BE2C (cell line): ENCODE results near the gene AGAP1.

Source experiments
- DNase-seq: peaks from one replicate; pipeline ENCODE4 v3.0.0-alpha.2; 2020
- H3K27me3 ChIP-seq: fragments of 250-450 bp; sonication (Bioruptor Pico); 2 replicates; pipeline ENCODE4 v1.5.1; 2020; ENCODE audit warnings: mild to moderate bottlenecking
- H3K36me3 ChIP-seq: fragments of 250-450 bp; sonication (Bioruptor Pico); 2 replicates; pipeline ENCODE4 v1.5.1; 2020; ENCODE audit warnings: mild to moderate bottlenecking
- H3K4me1 ChIP-seq: fragments of 250-450 bp; sonication (Bioruptor Pico); 2 replicates; pipeline ENCODE4 v1.5.1; 2020
- H3K4me3 ChIP-seq: 2 replicates; pipeline ENCODE4 v1.5.1; 2011; ENCODE audit warnings: low read depth, low read length
- H3K9me3 ChIP-seq: fragments of 250-450 bp; sonication (Bioruptor Pico); 2 replicates; pipeline ENCODE4 v1.5.1; 2020
- TF ChIP-seq, protein P1 (sequence below): IDR thresholded peaks from 2 replicates; pipeline ENCODE4 v1.5.1; 2012; ENCODE audit warnings: mild to moderate bottlenecking, low read depth, low read length

The AGAP1 gene

DNA sequence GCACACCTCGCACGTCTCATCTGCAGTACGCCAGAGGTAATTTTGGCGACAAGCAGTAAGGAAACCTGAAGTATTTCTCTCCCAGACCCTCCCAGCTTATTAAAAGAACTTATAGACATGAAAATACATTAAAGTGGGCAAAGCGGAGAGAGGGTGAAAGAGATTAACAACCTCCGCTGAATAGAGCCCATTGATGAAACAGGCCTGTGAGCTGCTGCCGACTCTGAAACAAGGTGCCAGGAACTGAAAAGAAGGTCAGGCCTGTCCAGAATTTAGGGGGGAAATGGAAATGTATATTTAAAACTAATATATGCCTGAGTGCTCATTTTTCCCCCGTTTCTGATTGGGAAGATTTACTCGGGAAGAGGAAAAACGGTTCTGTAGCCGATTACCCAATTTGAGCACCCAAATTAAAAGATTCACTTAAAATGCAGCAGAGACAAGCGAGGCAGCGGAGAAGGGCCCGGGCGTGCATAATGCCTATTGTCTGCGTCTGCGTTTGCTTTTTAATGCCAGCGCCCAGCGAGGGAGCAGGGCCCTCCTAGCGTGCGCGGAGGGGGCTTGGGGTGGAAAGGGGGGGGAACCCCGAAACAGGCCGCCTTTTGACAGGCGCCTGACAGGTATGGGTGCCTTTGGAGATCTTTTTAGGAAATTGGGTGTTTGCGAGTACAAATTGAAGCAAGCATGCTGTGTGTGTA, 358.1 kb downstream of the AGAP1 start:
- Histone ChIP-seq H3K4me3 (no peak overlapping the region), H3K9me3 (no peaks in the 10 kb centered on the region), H3K36me3 (no peaks in the 10 kb centered on the region), H3K27me3 (peaks cover 6% of the 10 kb centered on the region; the same call in 1 of the 2 replicates), H3K4me1 (peaks cover 12% of the 10 kb centered on the region)
- peak; percentile 29 for DNase-seq
- TF ChIP-seq, protein P1, sequence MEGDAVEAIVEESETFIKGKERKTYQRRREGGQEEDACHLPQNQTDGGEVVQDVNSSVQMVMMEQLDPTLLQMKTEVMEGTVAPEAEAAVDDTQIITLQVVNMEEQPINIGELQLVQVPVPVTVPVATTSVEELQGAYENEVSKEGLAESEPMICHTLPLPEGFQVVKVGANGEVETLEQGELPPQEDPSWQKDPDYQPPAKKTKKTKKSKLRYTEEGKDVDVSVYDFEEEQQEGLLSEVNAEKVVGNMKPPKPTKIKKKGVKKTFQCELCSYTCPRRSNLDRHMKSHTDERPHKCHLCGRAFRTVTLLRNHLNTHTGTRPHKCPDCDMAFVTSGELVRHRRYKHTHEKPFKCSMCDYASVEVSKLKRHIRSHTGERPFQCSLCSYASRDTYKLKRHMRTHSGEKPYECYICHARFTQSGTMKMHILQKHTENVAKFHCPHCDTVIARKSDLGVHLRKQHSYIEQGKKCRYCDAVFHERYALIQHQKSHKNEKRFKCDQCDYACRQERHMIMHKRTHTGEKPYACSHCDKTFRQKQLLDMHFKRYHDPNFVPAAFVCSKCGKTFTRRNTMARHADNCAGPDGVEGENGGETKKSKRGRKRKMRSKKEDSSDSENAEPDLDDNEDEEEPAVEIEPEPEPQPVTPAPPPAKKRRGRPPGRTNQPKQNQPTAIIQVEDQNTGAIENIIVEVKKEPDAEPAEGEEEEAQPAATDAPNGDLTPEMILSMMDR: no peak

DNA sequence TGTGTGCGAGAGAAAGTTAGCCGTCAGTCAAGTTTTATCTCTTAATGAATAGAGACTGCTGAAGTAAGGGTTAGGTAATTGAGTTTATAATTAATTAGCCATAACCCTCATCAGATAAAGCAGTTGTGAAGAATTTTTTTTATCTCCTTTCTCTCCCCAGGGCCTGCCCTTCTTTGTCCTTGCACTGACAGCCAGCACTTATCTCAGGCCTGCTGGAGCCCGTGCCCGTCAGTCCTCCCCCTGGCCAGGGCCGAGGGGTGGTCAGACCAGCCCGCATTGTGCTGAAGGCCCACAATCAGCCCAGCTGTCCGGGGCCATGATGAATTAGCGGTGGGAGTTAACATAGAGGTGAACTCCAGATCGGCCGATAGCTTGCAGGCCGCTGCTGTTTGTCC, 358.7 kb downstream of the AGAP1 start:
- H3K36me3 ChIP-seq: no peaks in the 10 kb centered on the region
- H3K4me1 ChIP-seq: peaks cover 12% of the 10 kb centered on the region
- no peaks in the 10 kb centered on the region for H3K9me3 ChIP-seq
- no peak overlapping the region for H3K4me3 ChIP-seq
- TF ChIP-seq, protein P1: no peak
- peak; percentile 63 for DNase-seq
- peaks cover 6% of the 10 kb centered on the region; the same call in 1 of the 2 replicates for H3K27me3 ChIP-seq

DNA sequence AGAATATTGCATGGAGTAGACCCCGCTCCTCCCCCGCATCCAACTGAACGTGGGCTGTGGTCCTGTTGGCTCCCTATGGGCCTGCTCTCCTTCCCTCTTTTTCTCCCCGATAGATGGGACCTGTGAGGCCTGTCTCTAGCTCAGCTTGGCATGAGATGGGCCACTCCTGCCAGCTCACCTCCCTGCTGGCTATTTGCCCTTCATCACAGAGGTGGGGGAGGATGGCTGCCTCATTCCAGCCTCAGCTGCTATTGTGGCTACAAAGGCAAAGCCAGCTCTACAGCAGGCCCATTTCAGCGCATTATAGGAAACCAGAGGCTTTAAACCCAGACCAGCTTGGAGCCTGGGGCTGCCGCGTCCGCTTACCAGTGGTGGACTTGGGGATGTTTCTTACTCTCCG, 360.4 kb downstream of the AGAP1 start:
- no peaks in the 10 kb centered on the region for H3K36me3 ChIP-seq
- TF ChIP-seq, protein P1: no peak
- H3K27me3 ChIP-seq: peaks cover 6% of the 10 kb centered on the region; the same call in 1 of the 2 replicates

DNA sequence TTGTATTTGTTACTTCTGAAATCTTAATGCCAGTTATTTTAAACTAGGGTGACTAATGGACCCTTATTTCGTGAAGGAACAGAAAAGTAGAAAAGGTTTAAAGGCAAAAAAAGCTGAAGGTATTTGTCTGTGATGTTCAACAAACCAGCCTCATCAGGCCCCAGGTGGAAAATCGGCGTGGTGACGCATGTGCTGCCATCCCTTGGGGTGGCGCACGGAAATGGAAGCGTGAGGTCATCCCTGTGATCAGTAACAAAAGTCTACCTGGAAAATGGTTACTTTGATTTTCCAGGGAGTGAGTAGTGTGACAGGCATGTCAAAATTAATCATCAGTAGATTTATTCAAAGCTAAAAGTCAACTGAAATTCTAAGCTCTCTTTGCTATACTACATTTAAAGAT, 361.2 kb downstream of the AGAP1 start:
- no peaks in the 10 kb centered on the region for H3K36me3 ChIP-seq
- TF ChIP-seq, protein P1: no peak
- no peaks in the 10 kb centered on the region for H3K9me3 ChIP-seq
- no peak overlapping the region for H3K4me3 ChIP-seq
- H3K4me1 ChIP-seq: peaks cover 12% of the 10 kb centered on the region
- DNase-seq: no peak
- peaks cover 6% of the 10 kb centered on the region; the same call in 1 of the 2 replicates for H3K27me3 ChIP-seq

More for the DNA sequence above, 360.4 kb downstream of the AGAP1 start:
- Histone ChIP-seq H3K4me3 (no peak overlapping the region), H3K9me3 (no peaks in the 10 kb centered on the region), H3K4me1 (peaks cover 12% of the 10 kb centered on the region)
- DNase-seq: no peak

DNA sequence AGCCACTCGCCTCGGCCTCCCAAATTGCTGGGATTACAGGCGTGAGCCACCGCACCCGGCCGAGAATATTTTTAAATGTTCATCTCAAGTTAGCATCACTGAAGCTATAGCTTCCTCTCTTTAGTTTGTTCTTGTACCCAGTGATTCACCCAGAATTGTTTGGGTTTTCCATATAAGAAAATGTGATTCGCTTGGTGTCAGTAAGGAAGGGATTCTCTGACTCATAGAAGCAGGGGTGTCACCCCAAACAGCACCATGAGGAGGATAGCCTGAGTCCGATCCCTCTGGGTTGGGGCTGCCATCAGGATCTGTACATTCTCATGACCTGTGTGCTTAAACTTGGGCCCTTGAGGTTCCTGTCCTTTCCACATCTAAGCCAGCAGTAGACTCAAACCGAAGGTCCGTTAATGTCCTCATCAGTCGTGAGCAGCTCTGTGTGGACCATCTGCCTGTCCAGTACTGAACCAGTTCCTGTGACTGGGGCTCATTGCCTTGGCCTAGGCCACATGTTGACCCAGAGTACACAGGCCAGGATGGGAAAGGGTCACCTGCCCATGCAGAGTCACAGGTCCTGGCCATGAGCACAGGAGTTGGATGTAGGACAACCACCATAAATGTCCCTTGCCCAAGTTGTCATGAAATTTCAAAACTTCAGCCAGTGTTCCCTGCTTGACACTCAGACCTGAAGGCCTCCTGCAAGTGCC, 362.5 kb downstream of the AGAP1 start:
- DNase-seq: no peak
- H3K36me3 ChIP-seq: no peaks in the 10 kb centered on the region

More for the DNA sequence above, 362.5 kb downstream of the AGAP1 start:
- Histone ChIP-seq H3K27me3 (no peaks in the 10 kb centered on the region; the same call in 1 of the 2 replicates), H3K4me3 (no peak overlapping the region), H3K4me1 (peaks cover 12% of the 10 kb centered on the region), H3K9me3 (no peaks in the 10 kb centered on the region)
- TF ChIP-seq, protein P1: no peak
